ENCODE results near the gene OPN5.

DNA sequence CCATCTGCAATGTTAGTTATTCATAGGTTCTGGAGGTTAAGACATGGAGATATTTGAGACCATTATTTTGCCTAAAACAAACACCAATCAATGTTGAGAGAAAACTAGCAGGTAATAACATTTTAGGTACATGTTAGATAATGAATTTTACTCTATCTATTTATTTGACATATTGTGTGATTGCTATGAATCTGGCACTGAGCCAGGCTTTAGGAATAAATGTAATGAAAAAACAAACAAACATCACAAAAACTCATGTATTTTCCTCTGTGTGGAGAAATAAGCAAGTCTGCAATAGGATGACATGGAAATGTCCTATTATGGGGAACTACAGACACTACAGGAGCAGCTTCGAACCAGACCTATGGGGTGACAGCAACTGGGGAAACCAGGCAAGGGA, 57.8 kb downstream of the OPN5 start:
- TF ChIP-seq, protein P1, sequence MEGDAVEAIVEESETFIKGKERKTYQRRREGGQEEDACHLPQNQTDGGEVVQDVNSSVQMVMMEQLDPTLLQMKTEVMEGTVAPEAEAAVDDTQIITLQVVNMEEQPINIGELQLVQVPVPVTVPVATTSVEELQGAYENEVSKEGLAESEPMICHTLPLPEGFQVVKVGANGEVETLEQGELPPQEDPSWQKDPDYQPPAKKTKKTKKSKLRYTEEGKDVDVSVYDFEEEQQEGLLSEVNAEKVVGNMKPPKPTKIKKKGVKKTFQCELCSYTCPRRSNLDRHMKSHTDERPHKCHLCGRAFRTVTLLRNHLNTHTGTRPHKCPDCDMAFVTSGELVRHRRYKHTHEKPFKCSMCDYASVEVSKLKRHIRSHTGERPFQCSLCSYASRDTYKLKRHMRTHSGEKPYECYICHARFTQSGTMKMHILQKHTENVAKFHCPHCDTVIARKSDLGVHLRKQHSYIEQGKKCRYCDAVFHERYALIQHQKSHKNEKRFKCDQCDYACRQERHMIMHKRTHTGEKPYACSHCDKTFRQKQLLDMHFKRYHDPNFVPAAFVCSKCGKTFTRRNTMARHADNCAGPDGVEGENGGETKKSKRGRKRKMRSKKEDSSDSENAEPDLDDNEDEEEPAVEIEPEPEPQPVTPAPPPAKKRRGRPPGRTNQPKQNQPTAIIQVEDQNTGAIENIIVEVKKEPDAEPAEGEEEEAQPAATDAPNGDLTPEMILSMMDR (conservative IDR thresholded peaks at IDR 0.05 in 1 of 2, IDR thresholded peaks at IDR 0.05 in 1 of 2; ENCODE audit: low read depth in 1 of 2, low read length in 2 of 2) = no peak
- no peak for TF ChIP-seq EZH2 (IDR thresholded peaks at IDR 0.05; ENCODE audit: low read length, missing control alignments)

All from fibroblast of lung (primary cell).